HepG2 (cell line): ENCODE results near the gene CKAP5. TPM values are rescaled to one million over a fixed set of nuclear protein-coding genes. Genes with fewer than 3 reads are reported as not detected.

Source experiments
- ARID3A ChIP-seq: IDR thresholded peaks from 2 replicates; pipeline ENCODE4 v1.6.1; 2012; ENCODE audit warnings: low read depth, low read length, improper control_type of control experiment
- ATF1 ChIP-seq: IDR thresholded peaks from 2 replicates; pipeline ENCODE4 v1.6.1; 2016; ENCODE audit warnings: mild to moderate bottlenecking, control low read depth
- BHLHE40 ChIP-seq: IDR thresholded peaks from 2 replicates; pipeline ENCODE4 v1.6.1; 2011; ENCODE audit warnings: low read length, improper control_type of control experiment
- GABPA ChIP-seq, 2 experiments: IDR thresholded peaks; 2 replicates each; pipeline ENCODE4 v1.6.1; 2011 to 2016; ENCODE audit warnings: low read depth in 2 of 2, low read length in 1 of 2, missing biosample characterization in 1 of 2, missing genetic modification characterization in 1 of 2
- GPN1 ChIP-seq: sonication (generic); formaldehyde crosslinking; IDR thresholded peaks from 2 replicates; pipeline ENCODE4 v1.5.1; 2020; ENCODE audit warnings: missing genetic modification reagents, borderline replicate concordance
- HHEX ChIP-seq: IDR thresholded peaks from 2 replicates; pipeline ENCODE4 v1.6.1; 2016; ENCODE audit warnings: control low read depth
- HNRNPUL1 ChIP-seq: fragments of 200-400 bp; formaldehyde crosslinking; IDR thresholded peaks from 2 replicates; pipeline ENCODE4 v1.6.1; 2017; ENCODE audit warnings: low read depth, mild to moderate bottlenecking, low read length, moderate library complexity
- IRF2 ChIP-seq: IDR thresholded peaks from 2 replicates; pipeline ENCODE4 v1.6.1; 2018; ENCODE audit warnings: missing genetic modification reagents, missing compliant biosample characterization
- KDM1A ChIP-seq: IDR thresholded peaks from 2 replicates; pipeline ENCODE4 v1.6.1; 2016; ENCODE audit warnings: missing compliant biosample characterization
- KLF13 ChIP-seq: sonication (generic); formaldehyde crosslinking; IDR thresholded peaks from 2 replicates; pipeline ENCODE4 v1.4.0; 2020; ENCODE audit warnings: mild to moderate bottlenecking, missing genetic modification reagents
- NFRKB ChIP-seq: fragments of 450-650 bp; IDR thresholded peaks from 2 replicates; pipeline ENCODE4 v1.6.1; 2017
- NRL ChIP-seq: sonication (generic); formaldehyde crosslinking; IDR thresholded peaks from 2 replicates; pipeline ENCODE4 v1.5.0; 2020; ENCODE audit warnings: missing genetic modification reagents, mild to moderate bottlenecking, moderate library complexity, borderline replicate concordance
- ONECUT2 ChIP-seq: sonication (generic); formaldehyde crosslinking; IDR thresholded peaks from 2 replicates; pipeline ENCODE4 v1.4.0; 2020; ENCODE audit warnings: missing genetic modification reagents
- POLR2AphosphoS2 ChIP-seq: IDR thresholded peaks from 2 replicates; pipeline ENCODE4 v1.6.1; 2011; ENCODE audit warnings: low read depth, low read length, improper control_type of control experiment
- TARDBP ChIP-seq: sonication (generic); formaldehyde crosslinking; IDR thresholded peaks from 2 replicates; pipeline ENCODE4 v1.8.0; 2022; ENCODE audit warnings: mild to moderate bottlenecking, missing genetic modification reagents
- TCF12 ChIP-seq, 2 experiments: fragments of 450-650 bp in 1 of 2; sonication (generic) in 1 of 2; formaldehyde crosslinking in 1 of 2; IDR thresholded peaks; 2 replicates each; pipeline versions ENCODE4 v1.6.1 to v1.8.0; 2017 to 2022; ENCODE audit warnings: antibody characterized with exemption in 1 of 2, mild to moderate bottlenecking in 1 of 2, missing genetic modification reagents in 1 of 2, moderate library complexity in 1 of 2
- TP53 ChIP-seq: sonication (generic); formaldehyde crosslinking; conservative IDR thresholded peaks from 2 replicates; pipeline ENCODE4 v1.4.0; 2020; ENCODE audit warnings: missing genetic modification reagents
- ZFP1 ChIP-seq: IDR thresholded peaks from 2 replicates; pipeline ENCODE4 v1.6.1; 2016
- ZKSCAN8 ChIP-seq: IDR thresholded peaks from 2 replicates; pipeline ENCODE4 v1.6.1; 2016; ENCODE audit warnings: borderline replicate concordance, missing genetic modification reagents, missing compliant biosample characterization
- ZNF143 ChIP-seq: sonication (generic); formaldehyde crosslinking; IDR thresholded peaks from 2 replicates; pipeline ENCODE4 v1.4.0; 2020; ENCODE audit warnings: missing genetic modification reagents
- ZNF180 ChIP-seq: sonication (generic); formaldehyde crosslinking; IDR thresholded peaks from 2 replicates; pipeline ENCODE4 v1.4.0; 2020; ENCODE audit warnings: low read depth, missing genetic modification reagents, borderline replicate concordance
- ZNF550 ChIP-seq: sonication (generic); formaldehyde crosslinking; IDR thresholded peaks from 2 replicates; pipeline ENCODE4 v1.4.0; 2020; ENCODE audit warnings: mild to moderate bottlenecking, missing genetic modification reagents, borderline replicate concordance
- ZNF574 ChIP-seq: sonication (generic); formaldehyde crosslinking; IDR thresholded peaks from 2 replicates; pipeline ENCODE4 v1.4.0; 2020; ENCODE audit warnings: missing genetic modification reagents
- polyA plus RNA-seq, 8 experiments: library from polyadenylated mRNA; depleted of rRNA in 3 of 8; stranded (reverse) in 7 of 8; unstranded in 1 of 8; fragments of >200 nt; fragmentation: Illumina TruSeq in 4 of 8; extraction: Trizol in 4 of 8; gene quantifications; 2 replicates each; pipeline versions ENCODE4 v1.2.1 to v1.2.3, GENCODE V29; 2011 to 2016; ENCODE audit warnings: low read depth in 4 of 8, missing spikeins in 1 of 8, mixed read lengths in 1 of 8; ENCODE audit not compliant: insufficient read depth in 1 of 8
- total RNA-seq, 5 experiments: library from RNA; depleted of rRNA; stranded (reverse); fragments of >200 nt; fragmentation: Illumina TruSeq; extraction: Trizol; gene quantifications; 2 replicates each; pipeline ENCODE4 v1.2.3, GENCODE V29; 2016; ENCODE audit warnings: low read depth in 1 of 5
- TF ChIP-seq, protein P1 (sequence below): sonication (generic); IDR thresholded peaks from 2 replicates; pipeline ENCODE4 v1.6.1; 2016; ENCODE audit warnings: low read depth, borderline replicate concordance
- TF ChIP-seq, protein P2 (sequence below): sonication (generic); formaldehyde crosslinking; IDR thresholded peaks from 2 replicates; pipeline ENCODE4 v1.5.0; 2020; ENCODE audit warnings: mild to moderate bottlenecking, missing genetic modification reagents

CKAP5 gene
- total and polyA plus RNA-seq, 2 of the 13 experiments (the other 11 are each of a cell fraction or from before 2014, with no cell fraction given), result 79.2 to 103 TPM

DNA sequence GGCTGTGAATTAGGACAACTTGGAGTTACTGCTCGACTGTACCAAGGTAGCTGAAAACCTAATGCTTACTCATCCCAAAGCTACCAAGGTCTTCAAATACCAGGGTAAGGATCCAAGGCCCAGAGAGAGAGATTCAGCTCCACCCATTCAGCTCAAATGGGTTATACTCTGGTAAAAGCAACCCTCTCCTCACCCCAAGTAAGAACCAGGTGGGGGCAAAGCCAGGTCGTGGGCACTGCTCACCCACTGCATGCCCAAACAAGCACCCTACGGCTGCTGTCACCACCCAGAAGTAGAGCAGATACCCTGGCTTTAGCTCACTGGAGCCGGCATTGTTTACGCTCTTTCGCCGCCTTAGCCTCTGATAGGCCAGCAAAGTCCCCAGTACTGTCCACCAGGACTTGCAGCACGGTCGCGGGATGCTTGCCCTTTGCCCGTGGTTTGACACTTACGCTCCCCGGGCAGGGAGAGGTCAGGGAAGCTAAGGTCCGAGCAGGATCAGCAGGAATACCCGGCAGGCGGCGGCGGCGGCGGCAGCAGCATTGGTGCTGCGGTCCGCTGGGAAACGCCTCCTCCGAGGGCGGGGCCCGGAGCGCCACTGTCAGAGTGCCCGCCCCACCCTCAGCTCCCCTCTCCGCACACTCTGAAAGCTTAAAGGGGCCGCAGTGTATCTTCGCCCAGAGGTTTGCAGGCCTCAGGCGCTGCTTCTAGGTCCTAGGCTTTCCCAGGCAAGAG, 19.6 kb downstream of the CKAP5 start (continued):
- TF ChIP-seq ZNF143 (CRISPR knock-in tag), result 0 out of 2 replicates have a peak, but pooled peaks have one; percentile 30
- TF ChIP-seq ZNF550 (CRISPR knock-in tag), result no peak
- no peak for TF ChIP-seq GPN1 (CRISPR knock-in tag)
- TF ChIP-seq ATF1 (CRISPR knock-in tag), result no peak
- no peak for TF ChIP-seq NFRKB
- TF ChIP-seq GABPA (IDR thresholded peaks at IDR 0.05; ENCODE audit: low read depth, low read length), result no peak
- TF ChIP-seq GABPA (CRISPR knock-in tag; IDR thresholded peaks at IDR 0.05; ENCODE audit: low read depth), result no peak
- TF ChIP-seq TARDBP (CRISPR knock-in tag), result peak; percentile 84
- TF ChIP-seq ARID3A, result no peak
- no peak for TF ChIP-seq ONECUT2 (CRISPR knock-in tag)
- peak; percentile 57; the same call in 1 of the 2 replicates for TF ChIP-seq BHLHE40
- TF ChIP-seq, protein P1, sequence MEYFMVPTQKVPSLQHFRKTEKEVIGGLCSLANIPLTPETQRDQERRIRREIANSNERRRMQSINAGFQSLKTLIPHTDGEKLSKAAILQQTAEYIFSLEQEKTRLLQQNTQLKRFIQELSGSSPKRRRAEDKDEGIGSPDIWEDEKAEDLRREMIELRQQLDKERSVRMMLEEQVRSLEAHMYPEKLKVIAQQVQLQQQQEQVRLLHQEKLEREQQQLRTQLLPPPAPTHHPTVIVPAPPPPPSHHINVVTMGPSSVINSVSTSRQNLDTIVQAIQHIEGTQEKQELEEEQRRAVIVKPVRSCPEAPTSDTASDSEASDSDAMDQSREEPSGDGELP, result 0 out of 2 replicates have a peak, but pooled peaks have one; percentile 41
- TF ChIP-seq HHEX (CRISPR knock-in tag), result no peak
- TF ChIP-seq TP53, result no peak
- TF ChIP-seq TCF12 (IDR thresholded peaks at IDR 0.05), result no peak
- TF ChIP-seq TCF12 (CRISPR knock-in tag; IDR thresholded peaks at IDR 0.05), result peak; percentile 24; the same call in 1 of the 2 replicates
- peak; percentile 50; the same call in 1 of the 2 replicates for TF ChIP-seq ZKSCAN8
- TF ChIP-seq NRL, result peak; percentile 72; the same call in 1 of the 2 replicates
- TF ChIP-seq HNRNPUL1, result no peak
- TF ChIP-seq ZFP1, result no peak
- peak; percentile 68 for TF ChIP-seq ZNF574 (CRISPR knock-in tag)
- TF ChIP-seq, protein P2, sequence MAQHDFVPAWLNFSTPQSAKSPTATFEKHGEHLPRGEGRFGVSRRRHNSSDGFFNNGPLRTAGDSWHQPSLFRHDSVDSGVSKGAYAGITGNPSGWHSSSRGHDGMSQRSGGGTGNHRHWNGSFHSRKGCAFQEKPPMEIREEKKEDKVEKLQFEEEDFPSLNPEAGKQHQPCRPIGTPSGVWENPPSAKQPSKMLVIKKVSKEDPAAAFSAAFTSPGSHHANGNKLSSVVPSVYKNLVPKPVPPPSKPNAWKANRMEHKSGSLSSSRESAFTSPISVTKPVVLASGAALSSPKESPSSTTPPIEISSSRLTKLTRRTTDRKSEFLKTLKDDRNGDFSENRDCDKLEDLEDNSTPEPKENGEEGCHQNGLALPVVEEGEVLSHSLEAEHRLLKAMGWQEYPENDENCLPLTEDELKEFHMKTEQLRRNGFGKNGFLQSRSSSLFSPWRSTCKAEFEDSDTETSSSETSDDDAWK (CRISPR knock-in tag), result no peak
- no peak for TF ChIP-seq KLF13 (CRISPR knock-in tag)
- peak; percentile 75; the same call in 1 of the 2 replicates for TF ChIP-seq IRF2
- TF ChIP-seq POLR2AphosphoS2, result no peak
- no peak for TF ChIP-seq ZNF180 (CRISPR knock-in tag)
- peak; percentile 84 for TF ChIP-seq KDM1A (CRISPR knock-in tag)
